ENCODE results near the gene LRRC43.

The LRRC43 gene

DNA sequence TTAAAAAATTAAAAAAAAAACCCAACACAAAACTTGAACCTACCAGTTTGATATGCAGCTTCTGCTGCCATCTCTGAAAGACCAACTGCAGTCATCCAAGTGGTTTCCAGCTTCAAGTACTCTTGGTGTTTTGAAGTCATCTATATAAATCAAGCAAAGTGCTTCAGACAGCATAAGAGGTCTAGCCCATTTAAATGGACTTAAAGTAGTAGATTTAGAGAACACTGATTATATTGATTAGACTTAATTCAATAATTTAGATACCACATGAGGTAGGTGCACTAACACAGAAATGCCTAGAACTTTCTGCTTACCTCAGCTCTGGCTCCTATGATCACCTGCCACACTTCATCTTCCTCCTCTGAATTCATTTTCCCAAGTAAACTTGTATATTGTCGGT lies 33.5 kb downstream of the LRRC43 start:
- TF ChIP-seq, protein P1, sequence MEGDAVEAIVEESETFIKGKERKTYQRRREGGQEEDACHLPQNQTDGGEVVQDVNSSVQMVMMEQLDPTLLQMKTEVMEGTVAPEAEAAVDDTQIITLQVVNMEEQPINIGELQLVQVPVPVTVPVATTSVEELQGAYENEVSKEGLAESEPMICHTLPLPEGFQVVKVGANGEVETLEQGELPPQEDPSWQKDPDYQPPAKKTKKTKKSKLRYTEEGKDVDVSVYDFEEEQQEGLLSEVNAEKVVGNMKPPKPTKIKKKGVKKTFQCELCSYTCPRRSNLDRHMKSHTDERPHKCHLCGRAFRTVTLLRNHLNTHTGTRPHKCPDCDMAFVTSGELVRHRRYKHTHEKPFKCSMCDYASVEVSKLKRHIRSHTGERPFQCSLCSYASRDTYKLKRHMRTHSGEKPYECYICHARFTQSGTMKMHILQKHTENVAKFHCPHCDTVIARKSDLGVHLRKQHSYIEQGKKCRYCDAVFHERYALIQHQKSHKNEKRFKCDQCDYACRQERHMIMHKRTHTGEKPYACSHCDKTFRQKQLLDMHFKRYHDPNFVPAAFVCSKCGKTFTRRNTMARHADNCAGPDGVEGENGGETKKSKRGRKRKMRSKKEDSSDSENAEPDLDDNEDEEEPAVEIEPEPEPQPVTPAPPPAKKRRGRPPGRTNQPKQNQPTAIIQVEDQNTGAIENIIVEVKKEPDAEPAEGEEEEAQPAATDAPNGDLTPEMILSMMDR (IDR thresholded peaks at IDR 0.05; ENCODE audit: low read depth, low read length) = no peak
- in situ Hi-C loops (cut with HindIII; ENCODE audit: low sequenced_read_pairs) = no loop called here
- H3K4me3 ChIP-seq (ENCODE audit: low read depth, low read length) = no peak overlapping the region
- DNase-seq (ENCODE audit: low read depth, low spot score) = no peak

DNA sequence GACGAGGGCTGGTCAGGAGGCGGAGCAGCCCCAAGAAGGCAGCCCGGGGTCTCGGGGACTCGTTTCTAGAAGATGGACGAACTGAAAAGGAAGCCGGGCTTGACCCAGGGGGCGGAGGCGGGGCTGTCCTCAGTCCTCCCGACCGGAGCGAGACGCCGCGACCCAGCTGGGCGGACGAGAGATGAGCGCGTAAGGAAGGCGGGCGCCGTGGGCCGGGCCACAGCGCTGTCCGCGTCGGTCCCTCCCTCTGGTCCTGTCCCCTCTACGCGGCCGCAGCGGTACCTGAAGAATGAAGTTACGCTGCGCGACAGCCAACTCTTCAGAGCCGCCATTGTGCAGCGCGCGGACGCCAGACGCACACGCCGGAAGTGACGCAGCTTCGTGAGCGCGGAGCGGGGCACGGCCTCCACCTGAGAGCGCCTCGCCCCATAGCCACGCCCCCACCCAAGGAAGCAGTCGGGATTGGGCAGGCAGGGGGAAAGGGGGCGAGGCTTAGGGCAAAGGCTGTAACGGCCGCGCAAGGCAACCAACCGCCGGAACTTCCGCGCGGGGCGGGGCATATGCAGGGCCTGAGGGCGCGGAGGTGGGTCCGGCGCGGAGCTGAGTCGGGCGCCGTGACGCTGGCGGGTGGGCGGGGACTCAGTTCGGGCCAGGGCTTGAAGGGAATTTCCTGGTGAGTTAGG lies 42.9 kb downstream of the LRRC43 start, which contains the start of gene DIABLO:
Gene DIABLO, minus strand, starts transcription at position 370 of the 683 bp plus-strand sequence. Its CDS starts 38 bp downstream, at position 332.
- TF ChIP-seq, protein P1 (IDR thresholded peaks at IDR 0.05; ENCODE audit: low read depth, low read length) = no peak
- in situ Hi-C loops (cut with HindIII; ENCODE audit: low sequenced_read_pairs) = no loop called here
- DNase-seq (ENCODE audit: low read depth, low spot score) = peak; percentile 100
- H3K4me3 ChIP-seq (ENCODE audit: low read depth, low read length) = peak within 1 kb of the TSS; percentile 86

DNA sequence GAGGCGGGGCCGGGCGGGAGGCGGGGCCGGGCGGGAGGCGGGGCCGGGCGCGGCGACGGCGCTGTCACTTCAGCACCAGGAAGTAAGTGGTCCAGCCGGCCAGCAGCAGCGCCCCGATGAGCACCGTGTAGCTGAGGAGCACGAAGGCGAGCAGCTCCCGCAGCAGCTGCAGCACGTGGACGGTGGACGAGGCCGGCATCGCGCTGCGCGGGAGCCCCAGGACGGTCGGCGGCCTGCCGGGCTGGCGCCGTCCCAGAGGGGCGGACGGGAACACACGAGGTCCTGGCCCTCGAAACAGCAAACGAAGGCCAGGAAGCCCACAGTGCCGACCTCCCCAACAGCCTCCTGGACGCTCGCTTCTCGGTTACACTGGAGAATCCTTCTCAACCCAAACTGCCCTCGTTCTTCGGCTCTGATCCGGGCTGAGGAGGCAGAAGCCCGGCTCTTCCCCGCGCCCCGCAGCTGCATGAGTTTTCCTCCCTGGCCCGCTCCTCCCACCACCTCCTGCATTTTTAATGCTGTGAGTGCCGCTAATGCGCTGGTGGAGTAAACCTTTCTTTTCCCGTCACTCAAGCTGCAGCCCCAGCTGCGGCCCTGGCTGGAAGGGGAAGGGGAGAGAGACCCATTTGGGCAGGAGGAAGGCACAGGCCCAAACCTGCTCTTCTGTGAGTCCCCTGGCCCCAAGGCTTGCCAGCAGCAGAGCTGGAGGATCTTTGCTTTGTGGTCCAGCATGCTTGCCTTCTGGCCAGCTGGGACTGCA lies 43.6 kb downstream of the LRRC43 start:
- no peak for DNase-seq (ENCODE audit: low read depth, low spot score)
- TF ChIP-seq, protein P1 (IDR thresholded peaks at IDR 0.05; ENCODE audit: low read depth, low read length) = no peak
- peak overlapping the region; percentile 21 for H3K4me3 ChIP-seq (ENCODE audit: low read depth, low read length)
- in situ Hi-C loops (cut with HindIII; ENCODE audit: low sequenced_read_pairs) = no loop called here

DNA sequence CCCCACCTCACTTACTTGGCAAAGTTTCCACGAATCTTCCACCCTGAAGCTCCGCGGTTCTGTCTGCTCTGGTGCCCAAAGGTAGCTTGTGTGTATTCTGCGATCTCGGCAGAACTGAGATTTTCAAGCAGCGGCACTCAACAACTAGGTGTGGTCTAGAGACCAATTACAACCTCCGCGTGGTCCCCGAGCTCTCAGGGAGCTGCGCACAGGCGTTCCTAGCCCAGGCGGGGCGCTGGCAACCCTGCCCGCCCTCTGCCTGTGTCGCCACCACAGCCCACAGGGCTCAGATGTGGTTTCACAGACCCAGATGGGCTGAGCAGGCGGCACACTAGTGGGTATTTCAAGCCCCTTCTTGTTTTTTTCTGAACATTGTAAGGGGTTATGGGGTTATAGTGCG lies 44.4 kb downstream of the LRRC43 start:
- DNase-seq (ENCODE audit: low read depth, low spot score) = no peak
- H3K4me3 ChIP-seq (ENCODE audit: low read depth, low read length) = no peak overlapping the region

DNA sequence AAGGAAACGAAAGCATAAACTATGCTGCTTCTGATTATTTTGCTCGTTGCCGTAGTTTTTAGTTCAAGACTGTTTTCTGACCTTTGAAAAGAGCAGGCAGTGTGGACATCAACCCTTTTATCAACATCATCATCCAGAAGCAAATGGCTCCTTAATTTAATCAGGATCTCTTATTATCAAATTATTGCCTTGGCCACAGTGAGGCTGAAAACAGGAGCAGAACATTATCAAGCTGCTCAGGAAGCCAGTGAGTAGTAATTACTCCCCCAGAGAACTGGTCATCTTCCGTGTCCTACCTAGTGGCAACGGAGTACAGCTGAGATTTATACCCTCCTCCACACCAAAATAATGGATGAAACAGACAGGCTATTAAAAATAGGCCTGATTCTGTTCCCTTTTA lies 45.2 kb downstream of the LRRC43 start:
- H3K4me3 ChIP-seq (ENCODE audit: low read depth, low read length) = no peak overlapping the region
- in situ Hi-C loops (cut with HindIII; ENCODE audit: low sequenced_read_pairs) = no loop called here
- TF ChIP-seq, protein P1 (IDR thresholded peaks at IDR 0.05; ENCODE audit: low read depth, low read length) = no peak

More for the DNA sequence above, 44.4 kb downstream of the LRRC43 start:
- in situ Hi-C loops (cut with HindIII; ENCODE audit: low sequenced_read_pairs) = no loop called here
- TF ChIP-seq, protein P1 (IDR thresholded peaks at IDR 0.05; ENCODE audit: low read depth, low read length) = no peak

DNA sequence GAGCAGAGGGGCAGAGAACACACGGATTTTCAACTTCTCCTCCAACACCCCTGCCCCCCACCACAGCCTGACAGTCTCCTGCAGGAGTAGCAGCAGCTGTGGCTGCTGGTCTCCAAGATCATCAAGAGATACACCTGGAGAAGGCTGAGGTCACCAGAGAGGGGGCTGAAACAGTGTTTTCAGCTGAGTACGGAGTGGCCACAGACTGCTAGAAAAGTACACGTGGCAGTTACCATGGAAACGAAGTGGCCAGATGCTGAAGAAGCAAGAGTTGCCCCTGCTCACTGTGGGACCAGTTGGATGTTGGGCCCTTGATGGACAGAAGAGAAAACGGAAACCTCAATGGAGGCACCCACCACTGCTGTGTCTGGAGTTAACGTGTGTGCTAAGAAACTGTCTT lies 47.9 kb downstream of the LRRC43 start:
- no peak overlapping the region for H3K4me3 ChIP-seq (ENCODE audit: low read depth, low read length)
- TF ChIP-seq, protein P1 (IDR thresholded peaks at IDR 0.05; ENCODE audit: low read depth, low read length) = no peak
- DNase-seq (ENCODE audit: low read depth, low spot score) = no peak
- in situ Hi-C loops (cut with HindIII; ENCODE audit: low sequenced_read_pairs) = no loop called here

More for the DNA sequence above, 45.2 kb downstream of the LRRC43 start:
- DNase-seq (ENCODE audit: low read depth, low spot score) = no peak
